NCI-H128 (cell line): ENCODE measurements around the gene CD8B2.
"Not testable (repeated sequence)": the region's sequence is repeated elsewhere in the genome, so short reads cannot be mapped to it uniquely, and the experiment has no call there.

ENCODE experiments used
- DNase-seq: peaks from one replicate; lab custom pipeline; 2025; ENCODE audit not compliant: unreplicated experiment; lab: John Stamatoyannopoulos, UW

CD8B2 gene

DNA sequence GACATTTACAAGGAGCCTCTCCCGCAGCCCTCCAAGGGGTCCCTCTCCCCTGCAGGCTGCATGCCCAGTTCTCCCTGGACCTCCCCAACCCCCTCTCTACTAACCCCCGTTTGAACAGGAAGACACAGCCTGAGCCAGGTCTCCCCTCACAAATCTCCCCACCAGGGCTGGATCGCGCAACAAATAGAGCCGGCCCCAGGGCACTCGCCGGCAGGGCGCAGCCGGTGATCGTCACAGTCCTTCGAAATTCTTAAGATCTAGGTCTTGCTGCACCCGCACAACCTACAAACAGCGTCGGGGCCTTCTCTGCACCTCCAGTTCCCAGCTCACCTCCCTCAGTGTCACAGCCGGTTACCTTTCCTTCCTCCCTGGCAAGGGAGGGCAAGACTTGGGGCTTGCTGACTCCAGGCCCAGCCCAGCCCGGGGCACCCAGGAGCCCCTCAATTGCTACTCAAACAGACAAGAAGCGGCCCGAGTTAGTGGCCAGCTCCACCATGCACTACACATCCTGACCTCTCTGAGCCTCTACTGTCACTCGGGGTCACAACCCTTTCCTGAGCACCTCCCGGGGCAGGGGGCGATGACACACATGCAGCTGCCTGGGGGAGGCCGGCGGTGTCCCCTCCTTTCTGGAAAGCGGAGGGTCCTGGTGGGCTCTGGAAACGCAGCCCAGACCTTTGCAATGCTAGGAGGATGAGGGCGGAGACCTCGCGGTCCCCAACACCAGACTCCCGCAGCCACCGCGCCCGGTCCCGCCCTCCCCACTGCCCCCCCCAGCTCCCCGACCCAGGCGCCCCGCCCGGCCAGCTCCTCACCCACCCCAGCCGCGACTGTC, at the start of gene CD8B2:
CD8B2 (plus strand) TSS at position 814 of the 835 bp plus-strand sequence. CDS start 63 bp downstream, outside the sequence.
- not testable (repeated sequence) for DNase-seq

DNA sequence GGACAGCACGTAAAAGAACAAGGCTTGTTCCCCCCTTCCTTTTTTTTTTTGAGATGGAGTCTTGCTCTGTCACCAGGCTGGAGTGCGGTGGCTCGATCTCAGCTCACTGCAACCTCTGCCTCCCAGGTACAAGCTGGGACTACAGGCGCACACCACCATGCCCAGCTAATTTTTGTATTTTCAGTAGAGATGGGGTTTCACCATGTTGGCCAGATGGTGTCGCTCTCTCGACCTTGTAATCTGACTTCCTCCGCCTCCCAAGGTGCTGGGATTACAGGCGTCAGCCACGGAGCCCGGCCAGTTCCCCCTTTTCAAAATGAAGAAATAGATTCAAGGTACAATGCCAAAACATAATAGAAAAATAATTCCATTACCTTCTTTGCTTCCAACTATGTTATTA, 25.3 kb upstream of the CD8B2 start:
- not testable (repeated sequence) for DNase-seq

DNA sequence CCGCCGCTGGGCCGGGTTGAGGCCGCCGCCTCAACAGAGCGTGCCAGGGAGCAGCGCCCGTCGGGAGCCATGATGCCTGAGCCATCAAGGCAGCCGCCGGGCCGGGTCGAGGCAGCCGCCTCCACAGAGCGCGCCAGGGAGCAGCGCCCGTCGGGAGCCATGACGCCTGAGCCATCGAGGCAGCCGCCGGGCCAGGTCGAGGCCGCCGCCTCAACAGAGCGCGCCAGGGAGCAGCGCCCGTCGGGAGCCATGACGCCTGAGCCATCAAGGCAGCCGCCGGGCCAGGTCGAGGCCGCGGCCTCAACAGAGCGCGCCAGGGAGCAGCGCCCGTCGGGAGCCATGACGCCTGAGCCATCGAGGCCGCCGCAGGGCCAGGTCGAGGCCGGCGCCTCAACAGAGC, 19.6 kb upstream of the CD8B2 start:
- not testable (repeated sequence) for DNase-seq

DNA sequence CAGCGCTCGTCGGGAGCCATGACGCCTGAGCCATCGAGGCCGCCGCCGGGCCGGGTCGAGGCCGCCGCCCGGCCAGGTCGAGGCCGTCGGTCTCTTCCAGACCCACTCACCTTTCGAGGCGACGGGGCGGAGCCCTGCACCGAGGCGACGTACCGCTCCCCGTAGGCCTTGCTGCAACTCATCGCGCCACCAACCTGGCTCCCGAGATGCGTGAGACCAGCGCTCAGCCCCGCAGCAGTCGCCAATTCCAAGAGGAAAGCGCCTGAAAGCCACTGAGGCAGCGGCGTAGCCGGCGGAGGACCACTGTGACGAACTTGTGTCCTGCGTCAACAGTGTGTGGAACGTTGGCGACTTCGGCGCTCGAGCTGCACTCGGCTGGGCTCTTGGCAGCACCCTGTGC, 19.1 kb upstream of the CD8B2 start, which contains the start of gene RGPD3:
RGPD3 (minus strand) TSS at position 307 of the 400 bp plus-strand sequence; CDS start at position 182, 125 bp downstream.
- not testable (repeated sequence) for DNase-seq

DNA sequence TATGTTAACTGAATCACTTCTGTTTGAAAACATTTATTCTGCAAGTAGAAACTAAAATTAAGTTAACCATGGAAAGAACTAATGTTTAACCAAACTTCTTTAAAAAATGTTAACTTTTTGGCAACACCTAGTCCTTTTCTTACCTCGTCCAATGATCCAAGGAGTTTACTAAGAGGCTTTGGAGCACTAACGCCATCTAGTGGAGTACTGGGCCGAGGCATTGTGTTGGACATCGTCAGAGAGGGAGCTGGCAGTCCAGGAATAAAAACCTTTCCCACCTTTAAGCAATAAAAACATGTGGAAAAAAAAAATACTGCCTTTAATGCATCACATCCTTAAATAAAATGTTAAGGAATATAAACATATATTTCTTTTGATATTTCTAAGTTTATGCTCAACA, 16.5 kb upstream of the CD8B2 start:
- DNase-seq: not testable (repeated sequence)

DNA sequence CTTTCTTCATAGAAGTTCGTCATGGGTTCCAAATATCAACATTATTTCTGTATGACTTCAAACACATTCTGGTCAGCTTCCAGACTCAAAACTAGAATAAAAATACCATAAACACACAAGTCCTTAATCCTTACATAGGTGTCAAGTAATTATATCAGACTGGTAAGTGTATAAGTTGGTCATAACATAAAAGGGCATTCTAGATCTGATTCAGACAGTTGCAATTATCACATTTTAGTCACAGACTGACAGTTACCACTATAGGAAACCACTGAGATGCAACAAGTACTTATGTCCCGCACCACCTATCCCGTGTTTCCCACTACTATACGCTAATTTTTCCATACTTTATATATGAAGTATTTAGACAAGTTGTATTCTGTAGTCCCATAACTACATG, 9.5 kb upstream of the CD8B2 start:
- DNase-seq: not testable (repeated sequence)

DNA sequence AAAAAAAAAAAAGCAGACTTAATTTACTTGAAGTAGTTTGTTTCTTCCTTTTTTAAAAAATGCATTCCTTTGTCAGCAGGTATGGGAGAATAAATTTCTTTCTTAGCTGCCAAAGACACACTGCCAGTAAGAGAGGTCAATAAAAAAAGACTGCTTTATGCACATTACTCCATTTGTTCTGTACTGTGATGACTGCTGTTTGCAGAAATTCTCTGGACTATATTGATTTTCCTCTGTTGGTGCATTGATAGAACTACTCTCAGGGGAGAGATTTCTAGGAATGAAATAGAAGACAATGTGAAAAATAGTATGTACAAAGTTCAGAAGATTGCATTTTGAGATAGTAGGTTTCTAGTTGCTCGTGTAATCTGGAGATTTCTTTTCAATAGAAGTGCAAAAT, 7.6 kb upstream of the CD8B2 start:
- not testable (repeated sequence) for DNase-seq

DNA sequence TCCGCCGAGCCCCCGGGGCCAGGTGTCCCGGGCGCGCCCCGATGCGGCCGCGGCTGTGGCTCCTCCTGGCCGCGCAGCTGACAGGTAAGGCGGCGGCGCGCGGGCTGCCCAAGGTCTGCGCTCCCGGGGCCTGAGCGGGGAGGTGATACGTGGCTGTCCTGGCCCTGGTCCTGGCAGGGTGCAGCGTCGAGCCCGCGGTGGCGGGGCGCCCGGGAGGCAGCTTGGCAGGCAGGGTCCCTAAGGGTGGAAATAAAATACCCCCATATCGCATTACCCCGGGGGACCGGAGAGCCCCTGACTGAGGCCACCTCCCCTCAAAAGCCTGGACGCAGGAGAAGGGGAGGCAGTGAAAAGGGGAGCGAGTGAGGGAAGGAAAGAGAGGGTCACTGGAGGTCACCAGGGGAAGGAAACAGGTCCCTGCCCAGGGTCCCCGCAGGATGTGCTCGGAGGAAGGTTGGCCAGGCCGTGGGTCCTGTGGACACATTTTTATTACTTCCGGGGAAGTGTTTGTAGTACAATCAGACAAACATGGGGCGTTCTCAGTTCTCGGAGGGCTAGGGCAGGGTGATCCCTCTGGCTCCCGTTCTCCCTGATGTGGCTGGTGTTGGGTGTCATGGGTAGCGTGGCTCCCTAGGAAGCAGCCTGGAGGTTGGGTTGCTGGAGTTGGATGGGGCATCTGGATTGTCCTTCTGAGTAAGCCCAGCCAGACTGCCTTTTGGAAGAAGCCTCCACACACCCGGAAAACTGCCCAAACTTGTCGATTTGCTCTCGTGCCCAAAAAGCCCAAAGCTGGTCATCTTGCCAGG, 425 bp downstream of the CD8B2 start:
- not testable (repeated sequence) for DNase-seq

DNA sequence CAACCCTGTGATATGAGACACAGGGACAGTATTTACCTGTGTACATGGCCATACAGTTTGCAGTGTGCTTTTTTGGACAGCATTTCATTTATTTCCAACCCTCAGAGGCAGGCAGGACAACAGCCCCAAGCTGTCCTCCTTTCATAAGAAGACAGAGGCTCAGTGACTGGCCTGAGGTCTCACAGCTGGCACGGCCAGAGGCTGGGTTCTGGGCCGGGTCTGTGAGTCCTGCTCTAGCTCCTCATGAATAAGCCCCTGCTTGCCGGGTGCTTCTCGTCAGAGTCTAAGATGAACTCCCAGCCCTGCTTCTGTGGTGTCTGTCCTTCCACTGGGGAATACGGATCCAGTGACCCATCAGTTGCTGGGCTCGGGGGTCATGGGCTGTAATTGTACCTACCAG, 2.5 kb downstream of the CD8B2 start:
- DNase-seq: not testable (repeated sequence)

DNA sequence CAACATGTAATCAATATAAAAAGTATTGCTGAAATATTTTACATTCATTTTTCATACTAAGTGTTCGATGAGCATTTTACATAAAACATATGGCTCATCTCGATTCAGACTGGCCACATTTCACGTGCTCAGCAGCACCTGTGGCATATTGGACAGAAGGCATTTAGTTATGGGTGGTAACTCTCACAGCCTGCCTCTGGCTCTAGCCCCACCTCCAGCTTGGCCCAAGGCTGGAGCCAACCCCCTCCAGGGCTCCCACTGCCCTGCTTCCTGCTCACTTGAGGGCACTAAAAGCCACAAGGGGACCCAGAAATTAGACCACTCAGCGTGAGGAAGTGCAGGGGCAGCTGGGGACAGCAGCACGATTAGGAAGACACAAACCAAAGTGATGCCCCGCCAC, 5.2 kb downstream of the CD8B2 start:
- not testable (repeated sequence) for DNase-seq

DNA sequence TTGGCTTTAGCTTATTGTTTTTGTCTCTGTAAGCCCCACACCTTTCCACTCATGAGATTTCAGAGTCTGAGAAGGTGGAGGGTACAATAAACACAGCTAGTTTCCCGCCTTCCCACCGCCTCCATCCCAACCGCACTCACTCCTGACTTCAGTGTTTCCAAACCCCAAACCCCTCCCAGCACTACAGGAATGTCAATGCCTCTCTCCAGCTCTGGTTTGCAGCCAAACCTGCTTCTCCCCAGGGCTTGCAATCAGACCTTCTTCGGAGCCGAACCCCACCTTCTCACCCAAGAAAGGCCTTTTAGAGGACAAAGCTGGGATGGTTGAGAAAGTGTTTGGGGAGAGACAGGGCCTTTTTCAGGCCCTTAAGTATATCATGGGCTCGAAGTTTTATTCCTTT, 5.7 kb downstream of the CD8B2 start:
- not testable (repeated sequence) for DNase-seq

DNA sequence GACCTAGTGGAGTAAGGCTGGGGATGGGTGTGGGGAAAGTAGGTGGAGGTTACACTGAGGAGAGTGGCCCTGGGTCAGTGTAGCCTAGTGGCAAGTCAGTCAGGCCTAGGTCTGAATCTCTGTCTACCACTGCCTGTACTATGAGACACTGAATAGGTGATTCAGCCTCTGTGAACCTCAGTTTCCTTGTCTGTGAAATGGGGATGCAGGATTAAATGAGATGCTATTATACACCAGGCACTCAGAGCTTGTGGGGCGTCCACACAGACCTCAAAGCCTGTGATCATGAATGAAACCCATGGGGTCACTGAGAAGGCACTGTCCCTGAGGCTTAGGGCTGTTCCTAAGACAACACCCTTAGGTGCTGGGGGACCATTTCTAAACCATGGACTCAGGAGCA, 11.4 kb downstream of the CD8B2 start:
- DNase-seq: not testable (repeated sequence)

DNA sequence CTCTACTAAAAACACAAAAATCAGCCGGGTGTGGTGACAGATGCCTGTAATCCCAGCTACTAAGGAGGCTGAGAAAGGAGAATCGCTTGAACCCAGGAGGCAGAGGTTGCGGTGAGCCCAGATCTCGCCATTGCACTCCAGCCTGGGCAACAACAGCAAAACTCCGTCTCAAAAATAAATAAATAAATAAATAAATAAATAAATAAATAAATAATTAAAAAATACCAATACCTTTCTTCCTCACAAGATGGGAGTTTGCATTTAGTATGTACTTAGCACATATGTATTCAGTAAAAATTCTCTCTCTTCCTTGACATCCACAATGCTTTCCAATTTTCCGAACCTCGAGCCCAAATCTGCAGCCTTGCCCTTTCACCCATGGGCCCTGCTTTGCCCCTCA, 13.2 kb downstream of the CD8B2 start:
- DNase-seq: not testable (repeated sequence)

DNA sequence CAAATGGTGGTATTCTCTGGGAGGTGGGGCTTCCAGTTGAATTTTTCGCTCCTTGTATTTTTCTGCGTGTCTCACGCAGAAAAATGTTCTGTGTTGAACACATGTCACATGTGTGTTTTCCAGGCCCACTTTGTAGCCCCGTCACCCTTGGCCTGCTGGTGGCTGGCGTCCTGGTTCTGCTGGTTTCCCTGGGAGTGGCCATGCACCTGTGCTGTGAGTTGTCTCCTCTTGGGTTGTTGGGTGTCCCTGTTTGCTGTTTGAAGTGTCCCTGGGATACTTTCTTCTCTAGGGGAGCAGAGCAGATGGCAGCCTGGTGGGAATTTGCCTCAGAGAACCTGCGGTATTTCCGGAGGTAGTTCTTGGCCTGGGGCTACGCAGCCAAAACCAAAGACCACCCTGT, 15.2 kb downstream of the CD8B2 start:
- DNase-seq: not testable (repeated sequence)

DNA sequence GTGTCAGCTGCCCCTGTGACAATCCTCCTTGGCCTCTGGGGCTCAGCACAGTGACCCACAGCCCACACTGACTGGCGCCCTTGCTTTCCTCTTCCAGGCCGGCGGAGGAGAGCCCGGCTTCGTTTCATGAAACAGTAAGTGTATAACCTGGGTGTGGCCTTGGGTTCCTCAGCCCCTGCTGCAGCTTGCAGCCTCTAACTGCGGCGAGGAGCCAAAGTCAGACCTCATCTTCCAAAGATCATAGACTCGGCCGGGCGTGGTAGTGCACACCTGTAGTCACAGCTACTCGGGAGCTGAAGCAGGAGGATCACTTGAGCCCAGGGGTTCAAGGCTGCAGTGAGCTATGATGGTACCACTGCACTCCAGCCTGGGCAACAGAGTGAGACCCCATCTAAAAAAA, 17.0 kb downstream of the CD8B2 start:
- DNase-seq: not testable (repeated sequence)

DNA sequence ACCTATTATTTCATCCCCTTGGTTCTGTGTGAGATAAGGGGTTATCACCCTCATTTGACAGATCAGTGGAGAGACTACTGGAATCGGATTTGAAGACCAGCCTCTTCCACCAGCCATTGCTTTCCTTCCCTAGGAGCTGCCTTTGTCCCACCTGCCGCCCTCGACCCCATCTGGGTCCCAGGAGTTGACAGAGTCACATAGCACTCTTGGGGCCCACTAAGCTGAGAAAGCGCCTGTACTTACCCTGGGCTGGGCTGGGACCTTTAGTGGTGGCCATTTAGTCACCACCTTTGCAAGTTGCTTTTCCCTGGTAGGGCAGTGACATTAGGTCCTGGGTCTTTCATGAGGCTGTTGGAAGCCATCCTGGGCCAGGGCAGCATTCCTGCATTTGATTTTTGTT, 17.6 kb downstream of the CD8B2 start:
- DNase-seq: not testable (repeated sequence)

DNA sequence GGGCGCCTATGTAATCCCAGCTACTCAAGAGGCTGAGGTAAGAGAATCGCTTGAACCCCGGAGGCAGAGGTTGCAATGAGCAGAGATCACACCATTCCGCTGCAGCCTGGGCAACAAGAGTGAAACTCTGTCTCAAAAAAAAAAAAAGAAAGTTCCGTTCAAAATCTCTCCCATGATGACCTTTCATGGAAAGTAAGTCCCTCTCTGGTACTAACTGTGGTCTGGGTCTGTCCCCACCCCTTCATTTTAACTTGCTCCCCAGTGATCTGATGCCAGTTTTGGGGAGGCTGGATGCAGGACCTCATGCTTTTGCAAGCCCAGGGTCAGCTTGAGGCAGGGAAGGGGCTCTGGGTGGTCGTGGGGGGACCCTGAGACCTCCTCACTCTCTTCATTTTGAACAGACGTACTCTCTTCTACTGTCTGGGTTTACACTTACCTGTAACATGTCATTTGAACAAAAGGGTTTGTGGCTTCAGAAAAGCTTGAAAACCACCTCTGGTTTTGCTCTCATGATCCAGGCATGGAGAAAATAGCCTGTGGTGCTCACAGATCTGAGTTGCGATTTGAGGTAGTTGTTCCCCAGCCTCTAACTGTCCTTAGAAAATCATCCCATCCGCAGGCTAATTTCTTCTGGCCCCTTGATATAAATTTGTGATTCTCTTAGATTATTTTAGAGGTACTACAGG, 19.0 kb downstream of the CD8B2 start:
- DNase-seq: not testable (repeated sequence)

DNA sequence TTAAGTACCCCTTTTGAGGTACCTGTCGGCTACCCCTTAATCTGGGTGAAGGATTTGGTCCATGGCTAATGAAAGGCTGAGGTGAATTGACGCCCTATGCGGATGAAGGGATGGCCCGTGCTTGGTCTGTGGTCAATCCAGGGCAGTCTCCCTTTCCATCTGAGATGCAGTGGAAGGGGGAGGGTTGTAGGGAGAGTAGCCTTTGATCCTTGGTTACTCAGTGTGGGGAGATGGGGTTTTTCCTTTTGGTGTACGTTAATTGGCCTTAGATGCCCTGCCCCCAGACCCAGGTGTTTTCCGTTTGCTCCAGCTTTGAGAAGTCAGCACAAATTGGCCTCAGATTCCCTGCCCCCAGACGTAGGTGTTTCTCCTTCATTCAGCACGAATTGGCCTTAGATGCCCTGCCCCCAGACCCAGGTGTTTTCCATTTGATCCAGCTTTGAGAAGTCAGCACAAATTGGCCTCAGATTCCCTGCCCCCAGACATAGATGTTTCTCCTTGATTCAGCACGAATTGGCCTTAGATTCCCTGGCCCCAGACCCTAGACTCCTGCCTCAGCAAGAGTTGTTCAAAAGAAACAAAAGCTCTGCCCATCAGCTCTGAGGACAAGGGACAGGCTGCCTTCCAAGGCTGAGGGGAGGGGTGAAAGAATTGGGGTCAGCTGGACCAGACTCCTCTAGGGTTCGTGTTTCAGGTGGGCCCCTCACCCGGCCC, 21.7 kb downstream of the CD8B2 start:
- not testable (repeated sequence) for DNase-seq

DNA sequence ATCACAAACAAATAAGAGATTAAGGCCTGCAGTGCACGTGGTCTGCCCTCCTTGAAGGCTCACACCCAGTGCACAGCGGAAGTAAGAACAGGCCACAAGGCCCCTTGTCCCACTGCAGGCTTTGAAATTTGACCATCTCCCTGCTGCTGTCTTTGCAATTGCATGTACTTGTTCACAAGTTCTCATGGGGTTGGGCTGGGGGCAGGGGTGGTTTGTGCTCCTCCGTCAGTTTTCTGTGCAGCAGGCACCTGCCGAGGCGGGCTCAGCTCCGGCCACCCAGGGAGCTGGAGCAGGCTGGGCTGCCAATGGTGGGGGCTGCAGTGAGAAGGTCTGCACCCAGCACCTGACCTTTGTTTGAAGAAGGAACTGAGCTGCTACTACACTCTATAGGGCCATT, 22.2 kb downstream of the CD8B2 start:
- not testable (repeated sequence) for DNase-seq

DNA sequence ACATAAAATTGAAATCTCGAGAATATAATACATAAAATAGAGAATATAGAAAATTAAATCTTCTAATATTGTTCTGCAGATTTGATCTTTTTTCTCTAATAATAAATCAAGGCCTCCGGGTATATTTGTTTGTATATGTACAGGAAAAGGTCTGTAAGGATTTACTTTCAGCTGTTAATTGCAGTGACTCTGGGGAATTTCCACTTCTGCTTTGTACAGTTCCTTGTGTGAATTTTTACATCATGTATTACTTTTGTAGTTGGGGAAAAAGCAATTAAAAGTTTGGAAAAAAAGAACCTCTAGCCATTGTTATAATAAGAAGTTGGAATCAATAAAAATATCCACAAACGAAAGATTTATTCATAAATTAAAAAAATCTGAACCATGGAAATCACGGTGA, 23.6 kb downstream of the CD8B2 start:
- DNase-seq: not testable (repeated sequence)
